Activated effector memory CD4-positive, alpha-beta T cell treated with Interleukin-2 at 50 U/mL for 16 hours (primary cell): ENCODE data around the gene LYZL2.
"Not testable (repeated sequence)": the region's sequence is repeated elsewhere in the genome, so short reads cannot be mapped to it uniquely, and the experiment has no call there.

Experiments
- DNase-seq: peaks from one replicate; pipeline ENCODE4 v3.0.0-alpha.2; 2020

The LYZL2 gene

DNA sequence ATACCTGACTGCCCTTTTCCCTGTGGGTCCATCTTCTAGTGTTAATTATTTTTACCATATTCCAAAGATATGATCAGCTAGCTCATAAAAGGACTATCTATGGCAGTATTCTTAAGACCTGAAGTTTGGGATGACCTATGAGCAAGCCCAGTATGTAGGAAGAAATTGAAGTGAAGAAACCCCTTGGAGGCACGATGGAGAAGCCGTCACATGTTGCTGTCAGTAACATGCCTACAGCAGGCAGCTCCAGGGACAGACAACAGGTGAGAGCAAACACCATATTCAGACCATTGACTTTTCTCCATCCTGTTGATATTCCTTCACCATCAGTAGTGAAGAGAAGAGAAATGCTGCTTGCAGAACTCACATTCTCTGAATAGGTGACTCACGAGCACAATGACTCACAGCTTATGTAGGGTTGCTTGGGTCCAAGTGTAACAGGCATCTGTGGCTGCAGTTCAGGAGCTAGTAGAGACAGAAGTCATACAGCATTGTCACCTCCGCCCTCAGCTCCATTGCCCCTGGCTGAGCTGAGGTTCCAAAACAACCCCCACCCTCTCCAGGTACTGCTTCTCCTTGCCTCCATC lies 8.4 kb upstream of the LYZL2 start:
- no peak for DNase-seq

DNA sequence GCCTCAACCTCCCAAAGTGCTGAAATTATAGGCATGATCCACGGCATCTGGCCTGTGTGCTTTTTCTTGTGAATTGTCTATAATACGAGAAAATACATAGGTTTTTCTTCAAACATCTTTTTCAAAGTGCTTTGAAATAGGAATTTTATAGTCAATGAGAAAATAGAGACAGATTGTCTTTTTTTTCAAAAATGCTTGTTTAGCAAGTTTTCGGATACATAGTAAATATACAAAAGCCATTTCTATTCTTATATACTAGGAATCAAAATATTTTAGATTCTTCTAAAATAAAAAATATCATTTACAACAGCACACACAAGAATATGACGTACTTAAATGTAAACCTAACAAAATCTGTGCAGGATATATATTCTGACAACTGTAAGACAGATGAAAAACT lies 1.6 kb upstream of the LYZL2 start:
- no peak for DNase-seq

- no peak for DNase-seq
These were observed 1.0 kb upstream of the LYZL2 start for GRCh38 chr10:30630571-30630970.

- not testable (repeated sequence) for DNase-seq
These were observed 977 bp downstream of the LYZL2 start for GRCh38 chr10:30628576-30628975.

- not testable (repeated sequence) for DNase-seq
These were observed 2.7 kb downstream of the LYZL2 start for GRCh38 chr10:30626837-30627236.

DNA sequence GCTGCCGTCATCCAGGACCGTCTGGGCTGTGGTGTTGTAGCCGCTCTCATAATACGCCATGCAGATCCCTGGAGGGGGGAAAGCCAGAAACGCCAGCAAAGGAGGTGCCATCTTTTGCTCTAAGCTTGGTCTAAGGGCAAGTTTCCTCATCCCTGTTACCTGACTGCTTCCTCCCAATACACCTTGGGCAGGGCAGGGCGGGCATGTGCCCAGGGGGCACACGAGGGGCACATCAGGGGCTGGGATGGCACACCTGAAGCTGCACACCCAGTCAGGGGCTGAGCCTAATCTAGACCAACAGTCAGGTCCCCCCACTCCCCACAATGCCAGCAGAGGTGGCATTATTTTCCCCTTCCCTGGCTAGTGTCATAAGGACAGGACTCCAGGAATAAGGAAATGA lies 3.4 kb downstream of the LYZL2 start:
- not testable (repeated sequence) for DNase-seq

DNA sequence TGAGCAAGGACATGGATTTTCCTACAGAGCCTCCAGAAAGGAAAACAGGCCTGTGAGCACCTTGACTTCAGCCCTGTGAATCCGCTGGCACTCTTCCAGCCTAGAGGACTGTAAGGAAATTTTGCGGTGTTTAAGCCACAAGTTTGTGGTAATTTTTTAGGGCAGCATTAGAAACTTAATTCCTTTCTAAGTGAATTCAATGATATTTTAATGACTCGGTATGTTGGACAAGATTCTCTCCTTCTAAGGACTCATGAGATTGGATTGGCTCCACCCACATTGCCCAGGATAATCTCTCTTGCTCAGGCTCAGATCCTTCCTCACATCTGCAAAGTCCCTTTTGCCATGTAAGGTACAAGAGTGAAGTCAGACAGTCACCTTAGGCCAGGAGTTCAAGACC lies 4.5 kb downstream of the LYZL2 start:
- DNase-seq: no peak

GRCh38 chr10:30619966-30620365 lies 9.6 kb downstream of the LYZL2 start:
- DNase-seq: no peak

DNA sequence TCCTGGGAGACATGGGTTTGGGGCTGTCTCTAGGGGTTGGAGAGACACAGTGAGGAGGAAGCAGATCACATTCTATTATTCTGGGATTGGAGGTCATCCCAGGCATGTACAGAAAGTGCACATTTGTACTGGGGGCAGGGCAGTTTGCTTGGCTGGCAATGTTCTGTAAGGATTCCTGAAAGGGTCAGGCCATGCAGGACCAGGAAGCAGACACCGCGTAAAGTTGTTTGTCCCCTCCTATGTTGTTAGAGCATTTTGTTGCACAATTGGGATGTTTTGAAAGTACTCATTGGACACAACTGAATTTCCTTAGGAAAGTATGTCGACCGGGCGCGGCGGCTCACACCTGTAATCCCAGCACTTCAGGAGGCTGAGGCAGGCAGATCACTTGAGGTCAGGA lies 12.5 kb downstream of the LYZL2 start:
- DNase-seq: no peak

DNA sequence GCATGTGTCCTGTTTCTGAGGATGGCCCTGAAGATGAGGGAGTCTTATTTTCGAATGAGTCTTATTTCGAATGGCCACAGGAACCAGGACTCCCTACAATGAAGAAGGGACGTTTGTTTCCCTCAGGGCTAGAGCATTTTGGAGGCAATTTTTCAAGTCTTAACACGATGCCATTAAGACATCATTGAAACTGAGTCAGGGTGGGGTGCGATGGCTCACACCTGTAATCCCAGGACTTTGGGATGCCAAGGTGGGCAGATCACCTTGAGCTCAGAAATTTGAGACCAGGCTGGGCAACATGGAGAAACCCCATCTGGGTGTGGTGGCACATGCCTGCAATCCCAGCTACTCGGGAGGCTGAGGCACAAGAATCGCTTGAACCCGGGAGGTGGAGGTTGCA lies 18.5 kb downstream of the LYZL2 start:
- DNase-seq: not testable (repeated sequence)

DNA sequence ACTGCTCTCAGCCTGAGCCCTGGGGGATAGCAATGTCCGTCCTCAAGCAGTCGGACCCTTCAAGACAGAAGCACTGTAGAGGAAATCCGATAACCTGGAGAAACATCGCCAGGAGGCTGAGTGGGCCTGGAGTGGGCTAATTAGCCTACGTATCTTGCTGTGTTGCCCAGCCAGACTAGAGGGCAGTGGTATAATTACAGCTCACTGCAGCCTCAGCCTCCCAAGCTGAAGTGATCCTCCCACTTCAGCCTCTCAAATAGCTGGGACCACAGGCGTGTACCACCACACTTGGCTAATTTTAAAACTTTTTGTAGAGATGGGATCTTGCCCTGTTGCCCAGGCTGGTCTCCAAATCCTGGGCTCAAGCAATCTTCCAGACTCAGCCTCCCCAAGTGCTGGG lies 21.7 kb downstream of the LYZL2 start:
- no peak for DNase-seq

- no peak for DNase-seq
These were observed 23.2 kb downstream of the LYZL2 start for GRCh38 chr10:30606313-30606712.

- not testable (repeated sequence) for DNase-seq
These were observed 24.0 kb downstream of the LYZL2 start for GRCh38 chr10:30605341-30606121.

- DNase-seq: no peak
These were observed 26.0 kb downstream of the LYZL2 start for GRCh38 chr10:30603589-30603988.

GRCh38 chr10:30602747-30603146 lies 26.8 kb downstream of the LYZL2 start:
- no peak for DNase-seq

GRCh38 chr10:30600005-30600404 lies 29.5 kb downstream of the LYZL2 start:
- no peak for DNase-seq

- no peak for DNase-seq
These were observed 31.3 kb downstream of the LYZL2 start for GRCh38 chr10:30598105-30598776.

DNA sequence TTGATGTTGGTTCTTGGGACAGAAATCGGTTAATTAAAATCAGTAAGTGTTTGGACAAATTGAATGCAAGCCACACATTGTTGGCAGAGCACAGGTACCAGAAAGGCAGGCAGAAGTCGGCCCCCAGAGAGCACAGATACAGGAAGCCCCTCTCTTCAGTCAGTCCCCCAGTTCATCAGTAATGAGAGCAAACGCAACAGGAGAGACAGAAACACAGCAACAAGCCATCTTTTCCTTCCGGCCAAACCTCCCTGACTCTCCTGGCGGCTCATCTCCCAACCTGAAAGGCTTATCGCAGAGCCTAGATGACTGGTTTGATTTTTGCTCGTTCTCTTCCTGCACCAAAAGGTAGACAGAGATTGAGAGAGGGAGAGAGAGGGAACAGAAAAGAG lies 32.1 kb downstream of the LYZL2 start:
- DNase-seq: not testable (repeated sequence)

- DNase-seq: not testable (repeated sequence)
These were observed 32.8 kb downstream of the LYZL2 start for GRCh38 chr10:30596493-30597432.

DNA sequence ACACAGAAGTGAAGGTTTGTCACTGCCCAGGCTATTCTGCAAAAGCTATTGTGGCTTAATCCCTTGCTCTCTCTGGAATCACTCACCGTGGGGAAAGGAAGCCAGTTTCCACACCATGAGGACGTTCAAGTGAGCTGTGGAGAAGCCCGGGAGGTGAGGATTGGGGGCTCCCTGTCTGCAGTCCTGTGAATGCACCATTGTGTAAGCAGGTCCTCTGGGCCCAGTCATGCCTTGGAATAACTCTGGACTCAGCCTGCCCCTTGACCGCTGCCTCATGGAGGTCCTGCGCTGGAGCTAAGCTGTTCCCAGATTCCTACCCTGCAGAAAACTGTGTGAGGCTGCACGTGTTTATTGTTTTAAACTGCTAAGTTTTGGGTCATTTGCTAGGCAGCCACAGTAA lies 33.5 kb downstream of the LYZL2 start:
- no peak for DNase-seq

- DNase-seq: no peak
These were observed 35.5 kb downstream of the LYZL2 start for GRCh38 chr10:30594077-30594476.

GRCh38 chr10:30592770-30593169 lies 36.8 kb downstream of the LYZL2 start:
- DNase-seq: not testable (repeated sequence)

- peak; percentile 15 for DNase-seq
These were observed 38.3 kb downstream of the LYZL2 start for GRCh38 chr10:30591249-30591670.
